ENCODE measurements around the gene GPC5.

GRCh38 chr13:91767651-91768050 lies 369.2 kb downstream of the GPC5 start:
- TF ChIP-seq RBM25 (IDR thresholded peaks at IDR 0.05; ENCODE audit: low read depth, low read length, severe bottlenecking) (no peak), GABPB1 (CRISPR knock-in tag; IDR thresholded peaks at IDR 0.05) (no peak), POLR2AphosphoS5 (IDR thresholded peaks at IDR 0.05; ENCODE audit: control insufficient read depth, insufficient read depth, low read depth, low read length) (no peak), PCBP1 (IDR thresholded peaks at IDR 0.05; ENCODE audit: low read depth, low read length, poor library complexity, severe bottlenecking) (no peak), MYNN (IDR thresholded peaks at IDR 0.05) (no peak), MYNN (CRISPR knock-in tag; IDR thresholded peaks at IDR 0.05) (no peak), ZNF274 (IDR thresholded peaks at IDR 0.05; ENCODE audit: borderline replicate concordance, low read depth, low read length) (no peak), BCLAF1 (IDR thresholded peaks at IDR 0.05; ENCODE audit: borderline replicate concordance in 1 of 2, control insufficient read depth in 1 of 2, low read depth in 2 of 2, low read length in 1 of 2) (no peak), SPI1 (IDR thresholded peaks at IDR 0.05; ENCODE audit: borderline replicate concordance, low read depth, low read length) (no peak), CTCF (IDR thresholded peaks at IDR 0.05 in 2 of 3, conservative IDR thresholded peaks at IDR 0.05 in 1 of 3; ENCODE audit: insufficient read depth in 2 of 3, low read depth in 1 of 3, low read length in 3 of 3) (no peak), CSDE1 (IDR thresholded peaks at IDR 0.05) (no peak), ZNF224 (CRISPR knock-in tag; IDR thresholded peaks at IDR 0.05) (no peak), MTA1 (IDR thresholded peaks at IDR 0.05; ENCODE audit: borderline replicate concordance) (no peak), RHOXF2B (CRISPR knock-in tag; conservative IDR thresholded peaks at IDR 0.05) (no peak)
